Panc1 (cell line): ENCODE measurements around the gene HDAC1.

Source experiments
- POLR2AphosphoS5 ChIP-seq: IDR thresholded peaks from 2 replicates; pipeline ENCODE4 v1.6.1; 2012; ENCODE audit warnings: mild to moderate bottlenecking, low read depth, low read length, moderate library complexity
- REST ChIP-seq, 2 experiments: IDR thresholded peaks; 2 replicates each; pipeline ENCODE4 v1.6.1; 2011 to 2012; ENCODE audit warnings: low read depth in 2 of 2, control low read depth in 1 of 2, low read length in 1 of 2, mild to moderate bottlenecking in 1 of 2, moderate library complexity in 1 of 2; ENCODE audit not compliant: insufficient read depth in 1 of 2
- SIN3A ChIP-seq: IDR thresholded peaks from 2 replicates; pipeline ENCODE4 v1.6.1; 2012; ENCODE audit warnings: low read depth, mild to moderate bottlenecking, low read length, moderate library complexity, borderline replicate concordance; ENCODE audit not compliant: insufficient read depth
- TF ChIP-seq, protein P1 (sequence below): fragments of 450-650 bp; IDR thresholded peaks from 2 replicates; pipeline ENCODE4 v1.5.1; 2017; ENCODE audit warnings: mild to moderate bottlenecking

- TF ChIP-seq, protein P1, sequence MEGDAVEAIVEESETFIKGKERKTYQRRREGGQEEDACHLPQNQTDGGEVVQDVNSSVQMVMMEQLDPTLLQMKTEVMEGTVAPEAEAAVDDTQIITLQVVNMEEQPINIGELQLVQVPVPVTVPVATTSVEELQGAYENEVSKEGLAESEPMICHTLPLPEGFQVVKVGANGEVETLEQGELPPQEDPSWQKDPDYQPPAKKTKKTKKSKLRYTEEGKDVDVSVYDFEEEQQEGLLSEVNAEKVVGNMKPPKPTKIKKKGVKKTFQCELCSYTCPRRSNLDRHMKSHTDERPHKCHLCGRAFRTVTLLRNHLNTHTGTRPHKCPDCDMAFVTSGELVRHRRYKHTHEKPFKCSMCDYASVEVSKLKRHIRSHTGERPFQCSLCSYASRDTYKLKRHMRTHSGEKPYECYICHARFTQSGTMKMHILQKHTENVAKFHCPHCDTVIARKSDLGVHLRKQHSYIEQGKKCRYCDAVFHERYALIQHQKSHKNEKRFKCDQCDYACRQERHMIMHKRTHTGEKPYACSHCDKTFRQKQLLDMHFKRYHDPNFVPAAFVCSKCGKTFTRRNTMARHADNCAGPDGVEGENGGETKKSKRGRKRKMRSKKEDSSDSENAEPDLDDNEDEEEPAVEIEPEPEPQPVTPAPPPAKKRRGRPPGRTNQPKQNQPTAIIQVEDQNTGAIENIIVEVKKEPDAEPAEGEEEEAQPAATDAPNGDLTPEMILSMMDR = no peak
- TF ChIP-seq POLR2AphosphoS5 (no peak), SIN3A (no peak), REST (IDR thresholded peaks at IDR 0.05; ENCODE audit: insufficient read depth in 1 of 2, low read depth in 2 of 2, low read length in 1 of 2) (no peak)
Measured at GRCh38 chr1:32249831-32250525, 41.9 kb upstream of the HDAC1 start.
